Gastrocnemius medialis (tissue), 4 donors: ENCODE measurements around the gene LDB1. TPM values are rescaled to one million over a fixed set of nuclear protein-coding genes. Genes with fewer than 3 reads are reported as not detected.

Experiments used
- ATAC-seq, 2 donors: fragments of 150-250 bp; one replicate each; pipeline ENCODE4 v1.9.1; 2016
- DNase-seq, 2 donors: peaks; one replicate each; pipeline ENCODE4 v3.0.0-alpha.2; 2019
- H3K27ac ChIP-seq, 4 donors: fragments of 200-600 bp; sonication (generic); 1 replicate in 1 of 4; 2 replicates in 3 of 4; pipeline ENCODE4 v1.5.1; 2016 to 2018; ENCODE audit warnings: mild to moderate bottlenecking in 2 of 4, moderate library complexity in 1 of 4
- H3K27me3 ChIP-seq, 3 donors: fragments of 200-600 bp; sonication (generic) in 2 of 3; 1 replicate in 1 of 3; 2 replicates in 2 of 3; pipeline versions ENCODE4 v1.5.1 to v1.6.0; 2016 to 2019; ENCODE audit warnings: mild to moderate bottlenecking in 1 of 3, moderate library complexity in 1 of 3
- H3K36me3 ChIP-seq, 2 donors: fragments of 200-600 bp; sonication (generic) in 1 of 2; one replicate each; pipeline ENCODE4 v1.5.1; 2017 to 2018
- H3K4me1 ChIP-seq, 2 donors: fragments of 200-600 bp; sonication (generic) in 1 of 2; one replicate each; pipeline ENCODE4 v1.5.1; 2016 to 2017; ENCODE audit warnings: mild to moderate bottlenecking in 2 of 2
- H3K4me3 ChIP-seq, 4 donors: fragments of 200-600 bp; sonication (generic) in 3 of 4; 1 replicate in 1 of 4; 2 replicates in 3 of 4; pipeline ENCODE4 v1.5.1; 2016 to 2019; ENCODE audit warnings: mild to moderate bottlenecking in 2 of 4
- H3K9me3 ChIP-seq, 3 donors: fragments of 200-600 bp; sonication (generic) in 2 of 3; 1 replicate in 1 of 3; 2 replicates in 2 of 3; pipeline ENCODE4 v1.5.1; 2016 to 2019
- CTCF ChIP-seq, 5 experiments: fragments of 450-650 bp in 3 of 5; fragments of 200-600 bp in 2 of 5; sonication (generic) in 2 of 5; IDR thresholded peaks in 4 of 5; conservative IDR thresholded peaks in 1 of 5; 1 replicate in 4 of 5; 2 replicates in 1 of 5; pipeline ENCODE4 v1.5.1; 2016 to 2019; ENCODE audit warnings: antibody characterized with exemption in 5 of 5, mild to moderate bottlenecking in 3 of 5, moderate library complexity in 3 of 5
- POLR2A ChIP-seq, 2 donors: fragments of 450-650 bp; IDR thresholded peaks; one replicate each; pipeline ENCODE4 v1.6.1; 2017; ENCODE audit warnings: antibody characterized with exemption in 2 of 2, mild to moderate bottlenecking in 2 of 2, moderate library complexity in 2 of 2
- in situ Hi-C, 4 donors: fragments of 200-750 bp; cut with MboI; loops; one replicate each; pipeline versions ENCODE4 v1.15.0 to v1.8.0; 2017; ENCODE audit warnings: low sequenced_read_pairs in 4 of 4
- intact Hi-C: fragments of 100-400 bp; cut with DNase I; formaldehyde crosslinking; loops from one replicate; pipeline ENCODE4 v1.15.1; 2023; ENCODE audit warnings: low total_unique reads
- total RNA-seq, 4 donors: library from RNA; depleted of rRNA; stranded (reverse); fragments of >200 nt; gene quantifications; one replicate each; pipeline versions ENCODE4 v1.1.0 to v1.2.3, GENCODE V29; 2016

LDB1 gene
- total RNA-seq = 10 to 100 TPM; 15.9 to 32.7 (median 28.6) TPM

GRCh38 chr10:102120142-102120990 lies at the start of gene LDB1:
Gene LDB1, minus strand, starts transcription at chr10:102120368. Its CDS starts 258 bp downstream, at chr10:102120110.
- H3K36me3 ChIP-seq = no peaks in the 10 kb centered on the region
- in situ Hi-C loops = no loop called here
- peak; percentile 78 to 79 for ATAC-seq
- H3K27me3 ChIP-seq = no peaks in the 10 kb centered on the region
- peak within 1 kb of the TSS; percentile 79 to 95 (median 84) for H3K4me3 ChIP-seq
- TF ChIP-seq POLR2A (IDR thresholded peaks at IDR 0.05) (peak; percentile 97 to 98), CTCF (IDR thresholded peaks at IDR 0.05 in 4 of 5, conservative IDR thresholded peaks at IDR 0.05 in 1 of 5) (peak in 3 of 5 experiments; percentile 15 to 29 (median 19))
- H3K4me1 ChIP-seq = peaks cover 50 to 52% of the 10 kb centered on the region in 2 donors
- intact Hi-C loops = loop anchor here (1.0 kb wide), 1 partner anchor 12 kb away; no protein-coding TSS in a partner anchor
- H3K9me3 ChIP-seq = no peaks in the 10 kb centered on the region
- peak; percentile 76 to 80 for DNase-seq
- H3K27ac ChIP-seq = peak within 1 kb of the TSS; percentile 92 to 100 (median 98)

- H3K27ac ChIP-seq = no peak overlapping the region
- DNase-seq (no peak), ATAC-seq (no peak)
- in situ Hi-C loops (loop anchor here in 1 of 4 donors (5.0 to 10.0 kb wide), 2 partner anchors 57 to 179 kb away; partner anchors contain the start of gene ELOVL3), intact Hi-C loops (loop anchor here (2.0 kb wide), 3 partner anchors 59 to 227 kb away; partner anchors contain the start of genes ELOVL3 and NFKB2)
- H3K4me1 ChIP-seq = peaks cover 0 to 7% of the 10 kb centered on the region in 2 donors
- peaks cover 0 to 15% of the 10 kb centered on the region in 2 donors for H3K36me3 ChIP-seq
- TF ChIP-seq POLR2A (IDR thresholded peaks at IDR 0.05) = no peak
- no peak for TF ChIP-seq CTCF (IDR thresholded peaks at IDR 0.05 in 4 of 5, conservative IDR thresholded peaks at IDR 0.05 in 1 of 5)
- no peaks in the 10 kb centered on the region for H3K27me3 ChIP-seq
- H3K4me3 ChIP-seq = no peak overlapping the region
- no peaks in the 10 kb centered on the region for H3K9me3 ChIP-seq
Measured at GRCh38 chr10:102167861-102168260, 47.7 kb upstream of the LDB1 start.

- Histone ChIP-seq H3K27me3 (no peaks in the 10 kb centered on the region), H3K36me3 (peaks cover 7 to 59% of the 10 kb centered on the region in 2 donors), H3K9me3 (no peaks in the 10 kb centered on the region), H3K27ac (no peak overlapping the region), H3K4me3 (no peak overlapping the region), H3K4me1 (no peaks in the 10 kb centered on the region)
- intact Hi-C loops (no loop called here), in situ Hi-C loops (loop anchor here in 1 of 4 donors (10.0 kb wide), 1 partner anchor 61 kb away; the partner anchor contains the start of gene ELOVL3)
- ATAC-seq (no peak), DNase-seq (no peak)
- TF ChIP-seq POLR2A (IDR thresholded peaks at IDR 0.05) = no peak
- no peak for TF ChIP-seq CTCF (IDR thresholded peaks at IDR 0.05 in 4 of 5, conservative IDR thresholded peaks at IDR 0.05 in 1 of 5)
Measured at GRCh38 chr10:102163342-102163989, 43.3 kb upstream of the LDB1 start.

DNA sequence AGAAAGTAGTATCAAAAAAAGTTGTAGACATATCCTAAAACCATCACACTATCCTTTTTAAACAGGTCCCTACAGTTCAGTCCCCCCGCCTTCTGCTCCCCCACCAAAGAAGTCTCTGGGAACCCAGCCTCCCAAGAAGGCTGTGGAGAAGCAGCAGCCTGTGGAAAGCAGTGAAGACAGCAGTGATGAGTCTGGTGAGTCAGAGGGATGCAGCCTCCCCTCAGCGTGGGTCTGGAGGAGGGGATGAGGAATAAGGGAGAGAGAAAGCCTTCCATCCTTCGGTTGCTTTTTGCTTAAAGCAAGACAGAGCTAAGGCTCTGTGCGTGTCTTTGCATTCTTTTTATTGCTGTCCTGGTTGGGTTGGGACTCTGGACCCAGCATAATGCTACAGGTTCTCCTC lies 39.7 kb upstream of the LDB1 start:
- H3K4me1 ChIP-seq = no peaks in the 10 kb centered on the region
- DNase-seq (no peak), ATAC-seq (no peak)
- TF ChIP-seq POLR2A (IDR thresholded peaks at IDR 0.05) (no peak), CTCF (IDR thresholded peaks at IDR 0.05 in 4 of 5, conservative IDR thresholded peaks at IDR 0.05 in 1 of 5) (no peak)
- no peaks in the 10 kb centered on the region for H3K9me3 ChIP-seq
- in situ Hi-C loops = loop anchor here in 1 of 4 donors (10.0 kb wide), 1 partner anchor 65 kb away; the partner anchor contains the start of gene ELOVL3
- H3K27me3 ChIP-seq = no peaks in the 10 kb centered on the region
- H3K4me3 ChIP-seq = no peak overlapping the region
- H3K36me3 ChIP-seq = peaks cover 7 to 86% of the 10 kb centered on the region in 2 donors
- no peak overlapping the region for H3K27ac ChIP-seq
- intact Hi-C loops = no loop called here
